Ovary (tissue), 9 donors: Measurements from ENCODE around the gene CLEC1B. TPM values are rescaled to one million over a fixed set of nuclear protein-coding genes. Genes with fewer than 3 reads are reported as not detected.

Experiments used
- DNase-seq, 5 donors: peaks; one replicate each; pipeline ENCODE4 v3.0.0-alpha.2; 2019 to 2020
- H3K27ac ChIP-seq, 2 donors: fragments of 200-600 bp; one replicate each; pipeline versions ENCODE4 v1.5.1 to v1.8.0; 2019 to 2022
- H3K27me3 ChIP-seq: fragments of 200-600 bp; one replicate; pipeline ENCODE4 v1.8.0; 2022
- H3K36me3 ChIP-seq: fragments of 200-600 bp; sonication (generic); one replicate; pipeline ENCODE4 v1.5.1; 2019
- H3K4me1 ChIP-seq: one replicate; pipeline ENCODE4 v1.8.1; 2013; ENCODE audit warnings: mild to moderate bottlenecking, moderate library complexity; ENCODE audit not compliant: insufficient read depth
- H3K4me3 ChIP-seq: fragments of 200-600 bp; sonication (generic); one replicate; pipeline ENCODE4 v1.5.1; 2017
- H3K9me3 ChIP-seq, 2 donors: fragments of 200-600 bp in 1 of 2; sonication (generic) in 1 of 2; one replicate each; pipeline versions ENCODE4 v1.5.1 to v1.8.1; 2013 to 2019; ENCODE audit warnings: mild to moderate bottlenecking in 1 of 2, moderate library complexity in 1 of 2
- EP300 ChIP-seq: sonication (generic); formaldehyde crosslinking; IDR thresholded peaks from one replicate; pipeline ENCODE4 v1.6.1; 2017; ENCODE audit warnings: antibody characterized with exemption
- POLR2A ChIP-seq: fragments of 450-650 bp; IDR thresholded peaks from one replicate; pipeline ENCODE4 v1.6.1; 2017; ENCODE audit warnings: antibody characterized with exemption, mild to moderate bottlenecking, moderate library complexity
- WGBS, 3 donors: extraction: QIAGEN DNeasy Blood & Tissue Kit in 1 of 3; methylation state at CpG; one replicate each; pipeline versions ENCODE4 v1.1.5 to v1.1.7; 2013 to 2017; 5-methylcytosine and 5-hydroxymethylcytosine counted together
- intact Hi-C, 4 donors: fragments of 100-400 bp; cut with DNase I; formaldehyde crosslinking; loops; one replicate each; pipeline versions ENCODE4 v1.11.0 to v1.15.1; 2022 to 2023
- polyA plus RNA-seq, 2 donors: library from polyadenylated mRNA; stranded (reverse); fragments of 200-250 nt in 1 of 2; fragments of 350-450 nt in 1 of 2; fragmentation: Illumina TruSeq in 1 of 2; extraction: RNeasy Lipid Tissue Mini Kit (QIAGEN cat#74804) in 1 of 2; gene quantifications; one replicate each; pipeline ENCODE4 v1.2.3, GENCODE V29; 2013 to 2014
- total RNA-seq, 7 donors: library from RNA; depleted of rRNA in 2 of 7; stranded (reverse); fragments of >200 nt in 2 of 7; fragmentation: NEBNext Ultra II Directional in 3 of 7; extraction: Animal tissue kit (Norgen Biotek cat#: 25700) in 3 of 7; gene quantifications; one replicate each; pipeline versions ENCODE4 v1.1.0 to v1.2.4, GENCODE V29; 2016 to 2023
- TF ChIP-seq, protein P1 (sequence below), 3 donors: fragments of 450-650 bp in 2 of 3; fragments of 200-600 bp in 1 of 3; IDR thresholded peaks; one replicate each; pipeline versions ENCODE4 v1.5.1 to v1.8.0; 2016 to 2022; ENCODE audit warnings: antibody characterized with exemption in 3 of 3, mild to moderate bottlenecking in 1 of 3
- donor health status: DM: no; HTN: no; CAD: no; lungs with moderate emphysema.
- donor health status: DM: no; HTN: no; CAD: no.
- donor health status: Bipolar disorder and iron deficiency.
- donor health status: DM: yes; HTN: yes; CAD: no.
- donor health status: DM: no; HTN: no; CAD: no.
- donor health status: DM: yes; HTN: yes; CAD: no.

CLEC1B gene
- total and polyA plus RNA-seq, 9 donors: 0.06 to 0.47 (median 0.26) TPM; not detected in 6

DNA sequence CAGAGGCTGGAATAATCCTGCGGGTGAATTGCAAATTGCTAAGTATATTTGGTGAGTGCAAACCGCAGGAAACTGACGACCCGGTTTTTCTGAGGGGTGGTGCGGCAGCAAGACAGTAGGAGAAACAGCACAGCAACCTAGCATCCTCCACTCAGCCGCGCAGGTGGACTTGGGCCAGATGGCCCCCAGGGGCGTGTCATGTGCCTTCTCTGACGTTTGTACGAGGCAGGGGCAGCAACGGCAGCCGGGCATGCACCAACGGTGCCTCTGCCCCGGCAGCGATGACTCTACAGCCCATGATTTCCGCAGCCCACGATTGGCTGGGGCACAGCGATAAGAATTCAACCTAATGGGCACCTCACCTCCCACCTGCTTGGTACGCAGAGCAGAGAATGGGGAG is 55.7 kb downstream of the CLEC1B start:
- H3K4me3 ChIP-seq: no peak overlapping the region
- intact Hi-C loops: no loop called here
- whole genome bisulfite sequencing, 3 donors: 38 to 62% (median 54%) methylated on average over 19 of the region's 19 CpGs
- TF ChIP-seq POLR2A (no peak), EP300 (no peak)
- TF ChIP-seq, protein P1, sequence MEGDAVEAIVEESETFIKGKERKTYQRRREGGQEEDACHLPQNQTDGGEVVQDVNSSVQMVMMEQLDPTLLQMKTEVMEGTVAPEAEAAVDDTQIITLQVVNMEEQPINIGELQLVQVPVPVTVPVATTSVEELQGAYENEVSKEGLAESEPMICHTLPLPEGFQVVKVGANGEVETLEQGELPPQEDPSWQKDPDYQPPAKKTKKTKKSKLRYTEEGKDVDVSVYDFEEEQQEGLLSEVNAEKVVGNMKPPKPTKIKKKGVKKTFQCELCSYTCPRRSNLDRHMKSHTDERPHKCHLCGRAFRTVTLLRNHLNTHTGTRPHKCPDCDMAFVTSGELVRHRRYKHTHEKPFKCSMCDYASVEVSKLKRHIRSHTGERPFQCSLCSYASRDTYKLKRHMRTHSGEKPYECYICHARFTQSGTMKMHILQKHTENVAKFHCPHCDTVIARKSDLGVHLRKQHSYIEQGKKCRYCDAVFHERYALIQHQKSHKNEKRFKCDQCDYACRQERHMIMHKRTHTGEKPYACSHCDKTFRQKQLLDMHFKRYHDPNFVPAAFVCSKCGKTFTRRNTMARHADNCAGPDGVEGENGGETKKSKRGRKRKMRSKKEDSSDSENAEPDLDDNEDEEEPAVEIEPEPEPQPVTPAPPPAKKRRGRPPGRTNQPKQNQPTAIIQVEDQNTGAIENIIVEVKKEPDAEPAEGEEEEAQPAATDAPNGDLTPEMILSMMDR (IDR thresholded peaks at IDR 0.05): no peak
- no peaks in the 10 kb centered on the region for H3K27me3 ChIP-seq
- H3K9me3 ChIP-seq: no peaks in the 10 kb centered on the region
- no peak overlapping the region for H3K27ac ChIP-seq
- H3K36me3 ChIP-seq: no peaks in the 10 kb centered on the region
- DNase-seq: no peak
- H3K4me1 ChIP-seq: no peaks in the 10 kb centered on the region

Other genes starting within 250 kb of the CLEC1B start
- 1 to 10 TPM in 6 of 7 donors, under 1 TPM in 1; 0.63 to 7.8 (median 2.3) TPM for gene CD69, start 238.2 kb downstream of the CLEC1B start, total RNA-seq
- 1 to 10 TPM; 2.1 to 6.6 TPM for gene CD69, start 238.2 kb downstream of the CLEC1B start, polyA plus RNA-seq
- under 1 TPM in 2 of 7 donors, not detected in 5; 0.28 to 0.50 TPM for gene KLRF1, start 171.6 kb downstream of the CLEC1B start, total RNA-seq
- gene KLRF1, start 171.6 kb downstream of the CLEC1B start, polyA plus RNA-seq: 1 to 10 TPM in 1 of 2 donors, under 1 TPM in 1; 0.17 to 1.1 TPM
- 10 to 100 TPM; 16.4 to 60.4 (median 26.0) TPM for gene CLEC2B, start 129.8 kb downstream of the CLEC1B start, total RNA-seq
- 10 to 100 TPM; 27.1 to 31.6 TPM for gene CLEC2B, start 129.8 kb downstream of the CLEC1B start, polyA plus RNA-seq
- gene KLRF2, start 117.6 kb downstream of the CLEC1B start, total RNA-seq: not detected
- gene KLRF2, start 117.6 kb downstream of the CLEC1B start, polyA plus RNA-seq: not detected
- gene CLEC2A, start 66.8 kb downstream of the CLEC1B start, total RNA-seq: not detected
- gene CLEC2A, start 66.8 kb downstream of the CLEC1B start, polyA plus RNA-seq: not detected
- gene CLEC12A, start 27.7 kb downstream of the CLEC1B start, total RNA-seq: 1 to 10 TPM in 1 of 7 donors, under 1 TPM in 2, not detected in 4; 0.46 to 1.8 (median 1.00) TPM
- under 1 TPM; 0.63 to 0.97 TPM for gene CLEC12A, start 27.7 kb downstream of the CLEC1B start, polyA plus RNA-seq
- not detected for gene CLEC12B, start 11.5 kb upstream of the CLEC1B start, total RNA-seq
- gene CLEC12B, start 11.5 kb upstream of the CLEC1B start, polyA plus RNA-seq: under 1 TPM in 1 of 2 donors, not detected in 1; 0.05 TPM
- gene CLEC9A, start 31.6 kb upstream of the CLEC1B start, total RNA-seq: under 1 TPM in 3 of 7 donors, not detected in 4; 0.22 to 0.51 (median 0.46) TPM
- under 1 TPM; 0.04 to 1.00 TPM for gene CLEC9A, start 31.6 kb upstream of the CLEC1B start, polyA plus RNA-seq
- 10 to 100 TPM in 1 of 7 donors, 1 to 10 TPM in 6; 1.5 to 11.5 (median 4.1) TPM for gene CLEC1A, start 99.9 kb upstream of the CLEC1B start, total RNA-seq
- 10 to 100 TPM in 1 of 2 donors, 1 to 10 TPM in 1; 4.8 to 13.8 TPM for gene CLEC1A, start 99.9 kb upstream of the CLEC1B start, polyA plus RNA-seq
- 10 to 100 TPM in 1 of 7 donors, 1 to 10 TPM in 6; 2.9 to 12.7 (median 3.7) TPM for gene CLEC7A, start 131.1 kb upstream of the CLEC1B start, total RNA-seq
- 1 to 10 TPM; 1.9 to 3.4 TPM for gene CLEC7A, start 131.1 kb upstream of the CLEC1B start, polyA plus RNA-seq
- 10 to 100 TPM in 1 of 7 donors, 1 to 10 TPM in 3, under 1 TPM in 3; 0.71 to 12.3 (median 1.1) TPM for gene OLR1, start 173.0 kb upstream of the CLEC1B start, total RNA-seq
- gene OLR1, start 173.0 kb upstream of the CLEC1B start, polyA plus RNA-seq: under 1 TPM; 0.10 to 0.48 TPM
- gene TMEM52B, start 179.9 kb upstream of the CLEC1B start, total RNA-seq: under 1 TPM in 2 of 7 donors, not detected in 5; 0.07 to 0.69 TPM
- under 1 TPM; 0.04 to 0.10 TPM for gene TMEM52B, start 179.9 kb upstream of the CLEC1B start, polyA plus RNA-seq
- 100 to 1,000 TPM in 2 of 7 donors, 10 to 100 TPM in 5; 53.1 to 139 (median 96.1) TPM for gene GABARAPL1, start 213.8 kb upstream of the CLEC1B start, total RNA-seq
- 100 to 1,000 TPM in 1 of 2 donors, 10 to 100 TPM in 1; 58.7 to 186 TPM for gene GABARAPL1, start 213.8 kb upstream of the CLEC1B start, polyA plus RNA-seq